IMR-90 (cell line): ENCODE measurements around the gene SSBP3. TPM values are rescaled to one million over a fixed set of nuclear protein-coding genes. Genes with fewer than 3 reads are reported as not detected.

Experiments used
- ATAC-seq: fragments of 200-7000 bp; cut with Tn5 transposase; 2 replicates; pipeline ENCODE4 v1.9.1; 2020; ENCODE audit warnings: low read depth, mild to moderate bottlenecking, moderate library complexity
- BruUV-seq: library from RNA; stranded (reverse); fragments of 400-500 nt; replicated peaks from 2 replicates; lab custom pipeline; 2021; lab: Mats Ljungman, UMichigan
- CTCF ChIA-PET: fragments of 300-600 bp; formaldehyde crosslinking; extraction: SDS; loops from one replicate; lab custom pipeline; 2021; ENCODE audit warnings: antibody characterized with exemption; lab: Yijun Ruan, JAX
- POLR2A ChIA-PET: fragments of 300-600 bp; sonication (Branson Sonifier 250); formaldehyde crosslinking; loops from one replicate; lab custom pipeline; 2022; ENCODE audit warnings: antibody characterized with exemption; ENCODE audit not compliant: unreplicated experiment; lab: Charles Lee
- DNase-seq: peaks from one replicate; pipeline ENCODE4 v3.0.0; 2013
- H2AFZ ChIP-seq: replicated peaks from 2 replicates; pipeline ENCODE3; 2013; ENCODE audit warnings: low read length, mild to moderate bottlenecking; ENCODE audit not compliant: poor library complexity
- H2AK5ac ChIP-seq: 2 replicates; pipeline ENCODE4 v1.6.1; 2013; ENCODE audit warnings: low read depth, low read length, inconsistent platforms
- H2AK9ac ChIP-seq: replicated peaks from 2 replicates; pipeline ENCODE3; 2013; ENCODE audit warnings: mild to moderate bottlenecking, low read depth, low read length, moderate library complexity; ENCODE audit not compliant: poor library complexity
- H2BK120ac ChIP-seq: 2 replicates; pipeline ENCODE4 v1.6.1; 2013; ENCODE audit warnings: low read depth, low read length, inconsistent platforms
- H2BK15ac ChIP-seq: 3 replicates; pipeline ENCODE4 v1.6.1; 2013; ENCODE audit warnings: low read depth, low read length, inconsistent platforms
- H2BK20ac ChIP-seq: 2 replicates; pipeline ENCODE4 v1.6.1; 2013; ENCODE audit warnings: low read depth, mild to moderate bottlenecking, inconsistent platforms, low read length, moderate library complexity
- H2BK5ac ChIP-seq: 2 replicates; pipeline ENCODE4 v1.6.1; 2013; ENCODE audit warnings: mild to moderate bottlenecking, low read depth, low read length, inconsistent platforms; ENCODE audit not compliant: poor library complexity, severe bottlenecking
- H3K14ac ChIP-seq: replicated peaks from 2 replicates; pipeline ENCODE4 v1.6.1; 2013; ENCODE audit warnings: low read depth, low read length, inconsistent platforms
- H3K18ac ChIP-seq: 2 replicates; pipeline ENCODE4 v1.6.1; 2013; ENCODE audit warnings: low read depth, low read length, control low read depth
- H3K23ac ChIP-seq: 2 replicates; pipeline ENCODE4 v1.6.1; 2013; ENCODE audit warnings: low read depth, low read length, inconsistent platforms
- H3K27ac ChIP-seq: 2 replicates; pipeline ENCODE4 v1.5.1; 2013; ENCODE audit warnings: mild to moderate bottlenecking, control low read depth, low read length; ENCODE audit not compliant: insufficient read depth
- H3K27me3 ChIP-seq: 2 replicates; pipeline ENCODE4 v1.6.1; 2013; ENCODE audit warnings: low read length; ENCODE audit not compliant: control insufficient read depth, insufficient read depth
- H3K36me3 ChIP-seq: 2 replicates; pipeline ENCODE4 v1.6.1; 2013; ENCODE audit warnings: low read length, mixed read lengths; ENCODE audit not compliant: control insufficient read depth, insufficient read depth
- H3K4ac ChIP-seq: 2 replicates; pipeline ENCODE4 v1.6.1; 2013; ENCODE audit warnings: low read depth, low read length, inconsistent platforms
- H3K4me1 ChIP-seq: 2 replicates; pipeline ENCODE4 v1.6.1; 2013; ENCODE audit warnings: low read length, mixed read lengths; ENCODE audit not compliant: control insufficient read depth, insufficient read depth
- H3K4me2 ChIP-seq: 2 replicates; pipeline ENCODE4 v1.6.1; 2013; ENCODE audit warnings: low read depth, mild to moderate bottlenecking, control low read depth, low read length, moderate library complexity
- H3K4me3 ChIP-seq: 2 replicates; pipeline ENCODE4 v1.5.1; 2013; ENCODE audit warnings: low read depth, mild to moderate bottlenecking, control low read depth, low read length, moderate library complexity; ENCODE audit not compliant: insufficient read depth
- H3K56ac ChIP-seq: 2 replicates; pipeline ENCODE4 v1.6.1; 2013; ENCODE audit warnings: low read length, inconsistent platforms; ENCODE audit not compliant: insufficient read depth; ENCODE audit errors: extremely low read depth
- H3K79me1 ChIP-seq, 2 experiments: 2 replicates each; pipeline ENCODE4 v1.6.1; 2013; ENCODE audit warnings: low read length in 2 of 2, inconsistent platforms in 1 of 2, low read depth in 1 of 2
- H3K9ac ChIP-seq: 2 replicates; pipeline ENCODE4 v1.6.1; 2013; ENCODE audit warnings: low read depth, low read length, control low read depth
- H3K9me1 ChIP-seq: 2 replicates; pipeline ENCODE4 v1.6.1; 2013; ENCODE audit warnings: low read length, inconsistent platforms; ENCODE audit not compliant: insufficient read depth
- H3K9me3 ChIP-seq: 2 replicates; pipeline ENCODE4 v1.6.1; 2013; ENCODE audit warnings: low read length; ENCODE audit not compliant: control insufficient read depth, insufficient read depth
- H4K20me1 ChIP-seq: 2 replicates; pipeline ENCODE4 v1.6.1; 2013; ENCODE audit warnings: low read length, inconsistent platforms; ENCODE audit not compliant: insufficient read depth
- H4K5ac ChIP-seq: 2 replicates; pipeline ENCODE4 v1.6.1; 2013; ENCODE audit warnings: mild to moderate bottlenecking, low read depth, low read length, control low read depth
- H4K8ac ChIP-seq, 2 experiments: 2 replicates each; pipeline ENCODE4 v1.6.1; 2013; ENCODE audit warnings: low read depth in 2 of 2, low read length in 2 of 2, control low read depth in 1 of 2, inconsistent platforms in 1 of 2
- H4K91ac ChIP-seq: 2 replicates; pipeline ENCODE4 v1.6.1; 2013; ENCODE audit warnings: low read depth, low read length, inconsistent platforms; ENCODE audit not compliant: insufficient read depth
- BHLHE40 ChIP-seq: fragments of 150-350 bp; IDR thresholded peaks from 2 replicates; pipeline ENCODE4 v1.6.1; 2016; ENCODE audit warnings: mild to moderate bottlenecking, low read depth, low read length
- CEBPB ChIP-seq: IDR thresholded peaks from 2 replicates; pipeline ENCODE4 v1.6.1; 2012; ENCODE audit warnings: low read depth, low read length, improper control_type of control experiment
- CTCF ChIP-seq: conservative IDR thresholded peaks from 2 replicates; pipeline ENCODE4 v1.5.1; 2012; ENCODE audit warnings: mild to moderate bottlenecking, low read depth, low read length, improper control_type of control experiment
- ELK1 ChIP-seq: fragments of 150-350 bp; IDR thresholded peaks from 2 replicates; pipeline ENCODE4 v1.6.1; 2016; ENCODE audit warnings: low read depth, mild to moderate bottlenecking, low read length, moderate library complexity, borderline replicate concordance
- MAZ ChIP-seq: IDR thresholded peaks from 2 replicates; pipeline ENCODE4 v1.6.1; 2012; ENCODE audit warnings: low read depth, mild to moderate bottlenecking, low read length, improper control_type of control experiment, moderate library complexity, borderline replicate concordance
- MXI1 ChIP-seq: IDR thresholded peaks from 2 replicates; pipeline ENCODE4 v1.6.1; 2012; ENCODE audit warnings: low read depth, mild to moderate bottlenecking, low read length, moderate library complexity, borderline replicate concordance
- NFE2L2 ChIP-seq: fragments of 150-350 bp; IDR thresholded peaks from 2 replicates; pipeline ENCODE4 v1.6.1; 2016; ENCODE audit warnings: low read depth, mild to moderate bottlenecking, low read length
- POLR2A ChIP-seq: IDR thresholded peaks from 2 replicates; pipeline ENCODE4 v1.6.1; 2012; ENCODE audit warnings: mild to moderate bottlenecking, low read depth, low read length
- RAD21 ChIP-seq: IDR thresholded peaks from 2 replicates; pipeline ENCODE4 v1.6.1; 2012; ENCODE audit warnings: low read length, improper control_type of control experiment
- RCOR1 ChIP-seq: IDR thresholded peaks from 2 replicates; pipeline ENCODE4 v1.6.1; 2012; ENCODE audit warnings: mild to moderate bottlenecking, low read length, improper control_type of control experiment; ENCODE audit not compliant: insufficient replicate concordance
- SMC3 ChIP-seq: fragments of 150-350 bp; IDR thresholded peaks from 2 replicates; pipeline ENCODE4 v1.6.1; 2016; ENCODE audit warnings: low read depth, mild to moderate bottlenecking, antibody characterized with exemption, low read length, moderate library complexity
- USF2 ChIP-seq: fragments of 150-350 bp; IDR thresholded peaks from 2 replicates; pipeline ENCODE4 v1.6.1; 2017; ENCODE audit warnings: mild to moderate bottlenecking, antibody characterized with exemption, low read length, low read depth
- WGBS, 2 experiments: methylation state at CpG; one replicate each; pipeline versions ENCODE4 v1.1.5 to v1.1.7; 2013; ENCODE audit warnings: missing lambda C conversion rate in 2 of 2; ENCODE audit not compliant: insufficient read length in 1 of 2; ENCODE audit errors: extremely low coverage in 2 of 2; 5-methylcytosine and 5-hydroxymethylcytosine counted together
- dilution Hi-C: fragments of 300-500 bp; cut with HindIII; formaldehyde crosslinking; loops from one replicate; pipeline ENCODE4 v1.14.3; 2018; ENCODE audit warnings: low sequenced_read_pairs; ENCODE audit not compliant: unreplicated experiment
- in situ Hi-C: fragments of 300-500 bp; cut with MboI; formaldehyde crosslinking; loops from 3 replicates; pipeline ENCODE4 v1.14.3; 2019; ENCODE audit warnings: low sequenced_read_pairs, inconsistent platforms, mixed read lengths
- intact Hi-C: fragments of 100-400 bp; cut with micrococcal nuclease; formaldehyde crosslinking; loops from 2 replicates; pipeline ENCODE4 v1.10.0; 2022
- polyA plus RNA-seq, 3 experiments: library from polyadenylated mRNA; depleted of rRNA; stranded (reverse); fragments of >200 nt; gene quantifications; 2 replicates each; pipeline ENCODE4 v1.2.3, GENCODE V29; 2012; ENCODE audit warnings: low replicate concordance in 1 of 3
- total RNA-seq: library from RNA; depleted of rRNA; stranded (reverse); fragments of >200 nt; gene quantifications from 2 replicates; pipeline ENCODE4 v1.2.3, GENCODE V29; 2012

SSBP3 gene
- total and polyA plus RNA-seq, 2 of the 4 experiments (the other 2 are of a cell fraction), result 10.9 to 39.6 TPM

GRCh38 chr1:54339126-54339525, 67.1 kb downstream of the SSBP3 start:
- dilution Hi-C loops (no loop called here), in situ Hi-C loops (no loop called here), intact Hi-C loops (no loop called here)
- Histone ChIP-seq H4K5ac (no peak overlapping the region), H4K8ac (no peak overlapping the region), H2AK9ac (no peak overlapping the region), H2BK5ac (no peak overlapping the region), H2BK120ac (no peak overlapping the region), H3K4ac (no peak overlapping the region), H3K4me2 (no peak overlapping the region), H2AK5ac (no peak overlapping the region), H3K79me1 (peaks cover 41 to 65% of the 10 kb centered on the region in 2 experiments), H4K91ac (no peak overlapping the region), H3K9me1 (peaks cover 20% of the 10 kb centered on the region), H3K36me3 (peaks cover 2% of the 10 kb centered on the region; the same call in 1 of the 2 replicates), H3K4me1 (peaks cover 29% of the 10 kb centered on the region), H3K14ac (no peak overlapping the region), H3K9ac (no peak overlapping the region), H3K27ac (no peak overlapping the region), H2AFZ (no peak overlapping the region), H2BK15ac (no peak overlapping the region), H2BK20ac (no peak overlapping the region), H3K23ac (peak overlapping the region; percentile 43; the same call in 1 of the 2 replicates), H4K20me1 (peaks cover 9% of the 10 kb centered on the region; the same call in 1 of the 2 replicates), H3K4me3 (no peak overlapping the region), H3K18ac (no peak overlapping the region), H3K27me3 (no peaks in the 10 kb centered on the region), H3K56ac (no peak overlapping the region), H3K9me3 (no peaks in the 10 kb centered on the region)
- POLR2A ChIA-PET, result no interaction called here
- no TSS peak for BruUV-seq
- no peak for ATAC-seq
- no peak for DNase-seq
- CTCF ChIA-PET, result interaction anchor here (0.9 kb wide), 1 partner anchor 70 kb away, joined by 3 read pairs; no protein-coding TSS in a partner anchor
- no CpG with 5 or more reads among the region's 2 CpGs for WGBS, 2 experiments
- TF ChIP-seq RAD21, result no peak
- no peak for TF ChIP-seq SMC3
- TF ChIP-seq USF2, result no peak
- TF ChIP-seq NFE2L2, result no peak
- no peak for TF ChIP-seq BHLHE40
- no peak for TF ChIP-seq ELK1
- TF ChIP-seq MXI1, result no peak
- TF ChIP-seq CEBPB, result no peak
- no peak for TF ChIP-seq POLR2A
- TF ChIP-seq MAZ, result no peak
- no peak for TF ChIP-seq CTCF
- no peak for TF ChIP-seq RCOR1
